CD14-positive monocyte (primary cell): ENCODE measurements around the gene ACBD6. TPM values are rescaled to one million over a fixed set of nuclear protein-coding genes. Genes with fewer than 3 reads are reported as not detected.
A peak's percentile ranks its signal among the peaks of the same experiment; 100 is the strongest.

Experiments used
- DNase-seq, 3 donors: peaks; one replicate each; pipeline ENCODE4 v3.0.0-alpha.2; 2011 to 2022
- H2AFZ ChIP-seq: 2 replicates; pipeline ENCODE4 v1.6.0; 2012; ENCODE audit warnings: mild to moderate bottlenecking, low read depth, low read length, inconsistent platforms; ENCODE audit not compliant: insufficient read depth, poor library complexity, severe bottlenecking
- H3K27ac ChIP-seq, 2 donors: 1 replicate in 1 of 2; 2 replicates in 1 of 2; pipeline ENCODE4 v1.5.1; 2012 to 2013; ENCODE audit warnings: low read length in 2 of 2, control low read depth in 1 of 2, inconsistent platforms in 1 of 2, low read depth in 1 of 2, mild to moderate bottlenecking in 1 of 2
- H3K27me3 ChIP-seq, 2 donors: one replicate each; pipeline versions ENCODE4 v1.6.0 to v1.6.1; 2011 to 2013; ENCODE audit warnings: low read length in 2 of 2; ENCODE audit not compliant: control insufficient read depth in 2 of 2, insufficient read depth in 2 of 2
- H3K36me3 ChIP-seq, 2 donors: replicated peaks in 1 of 2; 1 replicate in 1 of 2; 2 replicates in 1 of 2; pipeline versions ENCODE4 v1.5.1 to v1.6.1; 2012 to 2013; ENCODE audit warnings: low read length in 2 of 2, control low read depth in 1 of 2, inconsistent platforms in 1 of 2, mild to moderate bottlenecking in 1 of 2; ENCODE audit not compliant: insufficient read depth in 2 of 2, control insufficient read depth in 1 of 2
- H3K4me1 ChIP-seq, 2 donors: 1 replicate in 1 of 2; 2 replicates in 1 of 2; pipeline versions ENCODE4 v1.5.1 to v1.6.1; 2012 to 2013; ENCODE audit warnings: low read length in 2 of 2, control low read depth in 1 of 2, inconsistent platforms in 1 of 2, mild to moderate bottlenecking in 1 of 2, moderate library complexity in 1 of 2; ENCODE audit not compliant: insufficient read depth in 2 of 2, control insufficient read depth in 1 of 2
- H3K4me2 ChIP-seq: replicated peaks from 2 replicates; pipeline ENCODE3; 2012; ENCODE audit warnings: low read length, moderate library complexity, mild to moderate bottlenecking; ENCODE audit not compliant: poor library complexity, severe bottlenecking; ENCODE audit errors: extremely low read depth
- H3K4me3 ChIP-seq, 3 experiments: fragments of 200-600 bp in 1 of 3; sonication (generic) in 1 of 3; replicated peaks in 1 of 3; 1 replicate in 2 of 3; 2 replicates in 1 of 3; pipeline ENCODE4 v1.5.1; 2011 to 2013; ENCODE audit warnings: low read length in 3 of 3, mild to moderate bottlenecking in 3 of 3, control low read depth in 2 of 3, low read depth in 2 of 3, inconsistent platforms in 1 of 3, moderate library complexity in 1 of 3
- H3K79me2 ChIP-seq: 2 replicates; pipeline ENCODE4 v1.6.0; 2012; ENCODE audit warnings: mild to moderate bottlenecking, control low read depth, inconsistent platforms, low read length, moderate library complexity; ENCODE audit not compliant: insufficient read depth
- H3K9ac ChIP-seq: 2 replicates; pipeline ENCODE4 v1.6.0; 2017; ENCODE audit warnings: low read length, mild to moderate bottlenecking; ENCODE audit not compliant: insufficient read depth, poor library complexity, severe bottlenecking
- H3K9me3 ChIP-seq, 2 donors: replicated peaks in 1 of 2; 1 replicate in 1 of 2; 2 replicates in 1 of 2; pipeline versions ENCODE4 v1.5.1 to v1.6.1; 2012 to 2013; ENCODE audit warnings: low read length in 2 of 2, control low read depth in 1 of 2; ENCODE audit not compliant: control insufficient read depth in 1 of 2, insufficient read depth in 1 of 2
- H4K20me1 ChIP-seq: 2 replicates; pipeline ENCODE4 v1.6.0; 2012; ENCODE audit warnings: mild to moderate bottlenecking, low read length, control low read depth, moderate library complexity; ENCODE audit not compliant: insufficient read depth
- H3K27ac Mint-ChIP-seq, 7 donors: one replicate each; pipeline ENCODE4 v1.8.0; 2020; ENCODE audit warnings: mild to moderate bottlenecking in 7 of 7, mixed read lengths in 7 of 7, moderate library complexity in 6 of 7, inconsistent platforms in 2 of 7
- H3K27me3 Mint-ChIP-seq, 3 donors: one replicate each; pipeline ENCODE4 v1.8.0; 2021 to 2022; ENCODE audit warnings: low read depth in 3 of 3, mild to moderate bottlenecking in 3 of 3, mixed read lengths in 3 of 3, moderate library complexity in 3 of 3, inconsistent platforms in 1 of 3
- H3K36me3 Mint-ChIP-seq, 2 donors: one replicate each; pipeline ENCODE4 v1.8.0; 2020; ENCODE audit warnings: mixed read lengths in 2 of 2, inconsistent platforms in 1 of 2, mild to moderate bottlenecking in 1 of 2
- H3K4me1 Mint-ChIP-seq: one replicate; pipeline ENCODE4 v1.8.0; 2020; ENCODE audit warnings: mild to moderate bottlenecking, mixed read lengths
- H3K4me3 Mint-ChIP-seq, 2 donors: one replicate each; pipeline ENCODE4 v1.8.0; 2020; ENCODE audit warnings: mild to moderate bottlenecking in 2 of 2, mixed read lengths in 2 of 2, moderate library complexity in 1 of 2
- H3K9me3 Mint-ChIP-seq, 7 donors: one replicate each; pipeline ENCODE4 v1.8.0; 2020 to 2022; ENCODE audit warnings: mixed read lengths in 7 of 7, mild to moderate bottlenecking in 6 of 7, moderate library complexity in 6 of 7, inconsistent platforms in 2 of 7
- CTCF ChIP-seq: fragments of 200-600 bp; IDR thresholded peaks from one replicate; pipeline ENCODE4 v1.8.0; 2022; ENCODE audit warnings: antibody characterized with exemption, mild to moderate bottlenecking
- WGBS: methylation state at CpG from one replicate; pipeline ENCODE4 v1.1.5; 2013; ENCODE audit warnings: missing lambda C conversion rate; ENCODE audit not compliant: insufficient coverage; 5-methylcytosine and 5-hydroxymethylcytosine counted together
- intact Hi-C, 2 donors: fragments of 100-400 bp; cut with micrococcal nuclease; formaldehyde crosslinking; loops; one replicate each; pipeline versions ENCODE4 v1.15.0 to v1.15.1; 2023
- polyA plus RNA-seq, 3 donors: library from polyadenylated mRNA; depleted of rRNA in 1 of 3; unstranded in 2 of 3; stranded (reverse) in 1 of 3; fragments of 300-500 nt in 2 of 3; fragments of >200 nt in 1 of 3; fragmentation: Illumina TruSeq in 2 of 3; gene quantifications; 1 replicate in 2 of 3; 2 replicates in 1 of 3; pipeline ENCODE4 v1.2.3, GENCODE V29; 2012 to 2021

Gene ACBD6
- polyA plus RNA-seq, 3 donors = 19.3 to 35.3 (median 19.7) TPM

DNA sequence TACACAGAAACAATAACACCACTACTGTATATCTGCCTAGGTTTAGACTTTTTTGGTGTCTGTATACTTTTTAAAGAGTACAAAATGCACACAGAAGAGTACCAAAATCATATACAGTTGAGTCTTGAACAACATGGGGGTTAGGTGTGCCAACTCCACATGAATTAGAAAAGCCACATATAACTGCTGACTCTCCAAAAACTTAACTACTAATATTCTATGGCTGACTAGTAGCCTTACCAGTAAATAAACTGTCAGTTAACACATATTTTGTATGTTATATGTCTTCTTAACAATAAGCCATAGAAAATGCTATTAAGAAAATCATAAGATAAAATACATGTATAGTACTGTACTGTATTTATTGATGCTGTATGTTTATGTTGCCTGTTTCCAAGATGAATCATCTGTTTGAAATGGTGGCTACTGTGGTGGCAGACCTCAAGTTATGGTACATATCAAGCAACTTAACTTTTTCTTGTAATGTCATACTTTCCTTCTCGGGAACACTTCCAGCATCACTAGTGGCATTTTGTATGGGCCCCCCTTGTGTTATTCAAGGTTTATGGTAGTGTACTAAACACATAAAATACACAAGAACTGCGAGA is 201.1 kb downstream of the ACBD6 start:
- Histone ChIP-seq H3K4me2 (no peak overlapping the region), H3K79me2 (no peaks in the 10 kb centered on the region), H2AFZ (no peak overlapping the region), H3K27ac (no peak overlapping the region), H3K27me3 (no peaks in the 10 kb centered on the region), H3K9ac (no peak overlapping the region), H3K9me3 (no peaks in the 10 kb centered on the region), H4K20me1 (no peaks in the 10 kb centered on the region), H3K36me3 (no peaks in the 10 kb centered on the region), H3K4me3 (no peak overlapping the region), H3K4me1 (no peaks in the 10 kb centered on the region)
- intact Hi-C loops = no loop called here
- no peak for DNase-seq
- Mint-ChIP-seq H3K4me3 (no peak overlapping the region), H3K4me1 (peaks cover 8% of the 10 kb centered on the region), H3K27me3 (no peaks in the 10 kb centered on the region), H3K9me3 (peaks cover 0 to 4% (median 0%) of the 10 kb centered on the region in 7 donors), H3K27ac (no peak overlapping the region), H3K36me3 (peaks cover 0 to 2% of the 10 kb centered on the region in 2 donors)
- no peak for TF ChIP-seq CTCF
- WGBS = 100% methylated on average over 1 of the region's 2 CpGs

- no peak overlapping the region for H3K4me3 ChIP-seq
- H3K4me3 Mint-ChIP-seq = no peak overlapping the region
- no peak for DNase-seq
- H3K27ac ChIP-seq = no peak overlapping the region
- no peaks in the 10 kb centered on the region for H3K9me3 ChIP-seq
- H3K79me2 ChIP-seq = no peaks in the 10 kb centered on the region
- no peaks in the 10 kb centered on the region for H3K36me3 ChIP-seq
- no peak overlapping the region for H3K4me2 ChIP-seq
- H3K27me3 ChIP-seq = no peaks in the 10 kb centered on the region
- intact Hi-C loops = no loop called here
- H3K4me1 ChIP-seq = no peaks in the 10 kb centered on the region
- no peaks in the 10 kb centered on the region for H3K27me3 Mint-ChIP-seq
- peaks cover 0 to 2% of the 10 kb centered on the region in 2 donors for H3K36me3 Mint-ChIP-seq
- H3K27ac Mint-ChIP-seq = peak overlapping the region in 1 of 7 donors; percentile 53
- TF ChIP-seq CTCF = no peak
- H2AFZ ChIP-seq = no peak overlapping the region
- H3K4me1 Mint-ChIP-seq = peaks cover 8% of the 10 kb centered on the region
- no peaks in the 10 kb centered on the region for H4K20me1 ChIP-seq
- H3K9ac ChIP-seq = no peak overlapping the region
- peaks cover 0 to 5% (median 0%) of the 10 kb centered on the region in 7 donors for H3K9me3 Mint-ChIP-seq
- WGBS = no CpG with 5 or more reads among the region's 7 CpGs
These were observed 202.7 kb downstream of the ACBD6 start for GRCh38 chr1:180299479-180300221.
